RWPE1 (cell line): ENCODE measurements around the gene PPP2R5B.
A peak's percentile ranks its signal among the peaks of the same experiment; 100 is the strongest.

Source experiments
- CTCF ChIA-PET: fragments of 350-600 bp; sonication (Branson Sonifier 250); formaldehyde crosslinking; extraction: SDS; loops from one replicate; lab custom pipeline; 2021; lab: Yijun Ruan, JAX
- POLR2A ChIA-PET: fragments of 400-600 bp; formaldehyde crosslinking; extraction: SDS; loops from one replicate; lab custom pipeline; 2020; ENCODE audit warnings: antibody characterized with exemption; ENCODE audit not compliant: low non-redundant PET; lab: Yijun Ruan, JAX
- DNase-seq: peaks from one replicate; pipeline ENCODE4 v3.0.0; 2012; ENCODE audit warnings: low spot score
- H3K27ac ChIP-seq: fragments of 450-650 bp; 2 replicates; pipeline ENCODE4 v1.5.1; 2017
- TF ChIP-seq, protein P1 (sequence below): fragments of 450-650 bp; conservative IDR thresholded peaks from 2 replicates; pipeline ENCODE4 v1.5.1; 2017; ENCODE audit warnings: low read depth, mild to moderate bottlenecking

Gene PPP2R5B

DNA sequence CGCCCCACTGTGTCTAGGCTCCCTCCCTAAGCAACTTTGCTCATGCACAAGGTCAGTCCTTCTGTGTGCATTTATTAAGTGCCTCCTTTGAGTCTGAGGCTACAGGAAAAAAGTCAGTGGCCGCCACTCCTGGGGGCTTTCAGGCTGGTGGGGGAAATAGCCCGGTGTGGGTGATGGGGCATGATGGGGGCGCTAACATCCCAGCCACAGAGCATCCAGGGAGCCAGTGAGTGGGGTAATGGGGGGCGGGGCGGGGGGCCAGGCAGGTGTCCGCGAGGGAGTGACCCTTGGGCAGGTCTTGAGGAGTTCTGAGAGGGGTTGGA, 36.1 kb upstream of the PPP2R5B start:
- DNase-seq: no peak
- CTCF ChIA-PET: interaction anchor here (0.5 to 2.1 kb wide), 21 partner anchors 8 to 180 kb away, joined by 3 to 39 read pairs (median 4); partner anchors contain the start of genes ARL2 and EHD1
- peak overlapping the region; percentile 42 for H3K27ac ChIP-seq
- TF ChIP-seq, protein P1, sequence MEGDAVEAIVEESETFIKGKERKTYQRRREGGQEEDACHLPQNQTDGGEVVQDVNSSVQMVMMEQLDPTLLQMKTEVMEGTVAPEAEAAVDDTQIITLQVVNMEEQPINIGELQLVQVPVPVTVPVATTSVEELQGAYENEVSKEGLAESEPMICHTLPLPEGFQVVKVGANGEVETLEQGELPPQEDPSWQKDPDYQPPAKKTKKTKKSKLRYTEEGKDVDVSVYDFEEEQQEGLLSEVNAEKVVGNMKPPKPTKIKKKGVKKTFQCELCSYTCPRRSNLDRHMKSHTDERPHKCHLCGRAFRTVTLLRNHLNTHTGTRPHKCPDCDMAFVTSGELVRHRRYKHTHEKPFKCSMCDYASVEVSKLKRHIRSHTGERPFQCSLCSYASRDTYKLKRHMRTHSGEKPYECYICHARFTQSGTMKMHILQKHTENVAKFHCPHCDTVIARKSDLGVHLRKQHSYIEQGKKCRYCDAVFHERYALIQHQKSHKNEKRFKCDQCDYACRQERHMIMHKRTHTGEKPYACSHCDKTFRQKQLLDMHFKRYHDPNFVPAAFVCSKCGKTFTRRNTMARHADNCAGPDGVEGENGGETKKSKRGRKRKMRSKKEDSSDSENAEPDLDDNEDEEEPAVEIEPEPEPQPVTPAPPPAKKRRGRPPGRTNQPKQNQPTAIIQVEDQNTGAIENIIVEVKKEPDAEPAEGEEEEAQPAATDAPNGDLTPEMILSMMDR: no peak
- POLR2A ChIA-PET: no interaction called here

DNA sequence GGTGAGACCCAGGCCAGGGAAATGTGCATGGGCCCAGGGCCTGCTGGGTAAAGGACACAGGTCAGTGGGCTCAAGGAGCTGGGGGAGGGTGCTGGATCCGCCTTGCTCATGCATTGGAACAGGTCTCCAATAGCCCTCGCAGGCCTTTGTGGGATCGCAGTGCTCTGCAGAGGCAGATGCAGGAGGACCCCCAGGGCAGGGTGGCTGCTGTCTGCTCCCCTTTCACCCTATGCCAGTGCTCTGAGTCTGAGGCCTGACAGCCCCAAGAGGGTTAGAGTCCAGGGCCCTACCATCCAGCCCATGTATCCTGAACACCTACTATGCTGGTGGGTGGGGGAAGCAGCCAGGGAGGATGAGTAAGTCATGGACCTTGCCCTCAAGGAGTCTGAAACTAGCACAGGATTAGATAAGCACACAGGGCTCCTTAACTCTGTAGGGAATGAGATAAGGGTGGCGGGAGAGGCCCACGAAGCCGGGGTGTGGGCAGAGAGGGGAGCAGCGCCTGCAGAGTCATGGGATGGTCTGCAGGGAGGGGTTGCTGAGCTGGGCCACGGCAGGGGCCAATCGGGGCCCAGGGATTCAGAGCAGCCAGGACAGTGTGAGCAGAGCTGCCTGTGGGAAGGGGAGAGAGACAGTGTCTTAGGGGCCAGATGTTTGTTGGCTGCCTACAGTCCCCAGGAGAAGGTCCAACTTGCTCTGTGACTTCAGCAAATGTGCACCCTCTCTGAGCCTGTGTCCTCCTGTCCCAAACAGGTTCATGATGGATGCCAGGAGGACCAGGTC, 35.6 kb upstream of the PPP2R5B start:
- TF ChIP-seq, protein P1: no peak
- no peak for DNase-seq
- CTCF ChIA-PET: interaction anchor here (0.8 to 7.9 kb wide), 3 partner anchors 20 to 125 kb away, joined by 3 to 62 read pairs (median 16); partner anchors contain the start of gene ARL2

DNA sequence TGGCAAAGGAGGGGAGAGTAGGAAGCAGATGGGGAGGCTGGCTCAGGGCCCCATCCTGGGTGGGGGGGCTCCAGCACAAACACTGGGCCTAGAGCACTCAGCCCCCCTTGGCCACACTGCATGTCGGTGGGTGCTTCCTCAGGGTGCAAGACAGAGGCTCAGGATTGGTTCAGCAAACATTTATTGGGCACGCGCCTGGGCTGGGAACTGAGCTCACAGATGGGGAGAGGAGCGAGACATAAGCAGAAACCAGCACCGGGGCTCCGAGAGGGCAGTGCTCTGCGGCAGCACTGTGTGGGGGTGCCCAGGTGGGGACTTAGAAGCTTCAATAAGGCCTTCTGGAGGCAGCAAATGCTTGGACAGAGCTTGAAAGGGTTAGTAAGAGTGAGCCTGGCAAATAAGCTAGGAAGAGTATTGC, 34.0 kb upstream of the PPP2R5B start:
- POLR2A ChIA-PET: no interaction called here
- DNase-seq: no peak
- TF ChIP-seq, protein P1: no peak
- peak overlapping the region; percentile 39; the same call in 1 of the 2 replicates for H3K27ac ChIP-seq
- CTCF ChIA-PET: interaction anchor here (7.9 kb wide), 1 partner anchor 42 kb away, joined by 62 read pairs; no protein-coding TSS in a partner anchor

More for the DNA sequence above, 35.6 kb upstream of the PPP2R5B start:
- POLR2A ChIA-PET: no interaction called here
- peak overlapping the region; percentile 42 for H3K27ac ChIP-seq

DNA sequence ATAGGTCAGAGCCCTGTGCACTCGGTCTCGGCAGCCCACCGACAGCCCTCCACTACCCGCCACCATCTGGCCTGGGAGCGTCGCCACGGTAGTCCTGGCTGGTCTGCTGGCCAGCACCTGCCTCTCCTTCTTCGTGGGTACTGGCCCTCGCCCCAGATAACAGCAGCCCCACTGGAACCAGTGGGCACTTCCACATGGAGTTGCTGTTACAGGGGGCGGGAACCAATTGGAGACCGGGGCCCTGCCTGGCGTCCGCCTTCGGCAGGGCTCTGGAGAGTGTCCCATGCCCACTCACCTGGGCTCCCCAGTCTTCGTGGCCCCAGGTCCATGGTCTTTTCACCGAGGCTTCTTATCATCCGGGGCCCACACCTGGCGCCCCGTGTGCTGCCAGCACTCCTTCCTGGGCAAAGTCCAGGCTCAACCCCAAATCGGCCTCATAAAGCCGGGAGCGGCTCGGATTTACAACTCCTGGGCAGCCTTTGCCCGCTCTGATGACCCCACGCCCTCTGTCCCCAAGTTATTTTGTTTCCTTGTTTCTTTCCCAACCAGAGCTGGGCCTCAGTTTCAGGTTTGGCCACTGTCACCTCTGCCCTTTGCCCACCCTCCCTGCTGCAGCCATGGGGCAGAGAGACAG, 33.2 kb upstream of the PPP2R5B start:
- no peak for DNase-seq
- POLR2A ChIA-PET: no interaction called here
- TF ChIP-seq, protein P1: no peak
- H3K27ac ChIP-seq: peak overlapping the region; percentile 39; the same call in 1 of the 2 replicates
- CTCF ChIA-PET: interaction anchor here (0.7 to 7.9 kb wide), 3 partner anchors 43 to 560 kb away, joined by 4 to 62 read pairs (median 4); no protein-coding TSS in a partner anchor

DNA sequence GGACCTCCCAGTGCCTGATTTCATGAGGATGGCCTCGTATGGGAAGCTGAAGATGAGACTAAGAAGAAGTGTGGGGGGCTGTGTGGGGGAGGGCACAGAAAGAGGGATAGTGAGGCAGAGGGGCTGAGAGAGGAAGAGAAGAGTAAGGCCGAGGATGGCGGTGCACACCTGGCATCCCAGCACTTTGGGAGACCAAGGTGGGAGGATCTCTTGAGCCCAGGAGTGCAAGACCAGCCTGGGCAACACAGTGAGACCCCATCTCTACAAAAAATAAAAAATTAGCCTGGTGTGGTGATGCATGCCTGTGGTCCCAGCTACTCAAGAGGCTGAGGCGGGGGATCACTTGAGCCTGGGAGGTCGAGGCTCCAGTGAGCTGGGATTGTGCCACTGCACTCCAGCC, 32.6 kb upstream of the PPP2R5B start:
- ChIA-PET CTCF (interaction anchor here (0.7 to 7.9 kb wide), 3 partner anchors 43 to 560 kb away, joined by 4 to 62 read pairs (median 4); no protein-coding TSS in a partner anchor), POLR2A (no interaction called here)
- TF ChIP-seq, protein P1: no peak
- DNase-seq: no peak
- H3K27ac ChIP-seq: peak overlapping the region; percentile 39

DNA sequence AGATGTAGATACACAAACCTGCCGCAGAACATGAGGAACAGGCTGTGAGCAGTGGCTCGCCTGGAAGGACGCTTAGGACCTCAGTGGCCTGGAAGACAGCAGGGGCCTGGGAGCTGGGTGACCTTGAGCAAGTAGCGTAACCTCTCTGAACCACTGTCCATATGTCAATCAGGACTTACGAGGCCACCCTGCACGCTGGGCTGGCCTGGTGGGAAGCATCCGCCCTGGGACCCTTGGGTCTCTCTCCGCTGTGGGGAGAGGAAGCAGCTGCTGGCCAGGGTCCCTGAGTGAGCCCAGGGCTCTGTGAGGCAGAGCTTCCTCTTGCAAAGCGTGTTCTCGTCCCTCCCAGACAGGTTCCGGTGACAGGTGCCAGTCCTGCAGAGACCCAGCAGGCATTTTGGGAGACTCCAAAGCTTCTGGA, 32.1 kb upstream of the PPP2R5B start:
- ChIA-PET CTCF (interaction anchor here (0.7 to 7.9 kb wide), 3 partner anchors 31 to 561 kb away, joined by 3 to 62 read pairs (median 4); no protein-coding TSS in a partner anchor), POLR2A (no interaction called here)
- TF ChIP-seq, protein P1: no peak
- peak overlapping the region; percentile 39; the same call in 1 of the 2 replicates for H3K27ac ChIP-seq
- DNase-seq: no peak
